Measurements from ENCODE around the gene DNAJC24.

DNA sequence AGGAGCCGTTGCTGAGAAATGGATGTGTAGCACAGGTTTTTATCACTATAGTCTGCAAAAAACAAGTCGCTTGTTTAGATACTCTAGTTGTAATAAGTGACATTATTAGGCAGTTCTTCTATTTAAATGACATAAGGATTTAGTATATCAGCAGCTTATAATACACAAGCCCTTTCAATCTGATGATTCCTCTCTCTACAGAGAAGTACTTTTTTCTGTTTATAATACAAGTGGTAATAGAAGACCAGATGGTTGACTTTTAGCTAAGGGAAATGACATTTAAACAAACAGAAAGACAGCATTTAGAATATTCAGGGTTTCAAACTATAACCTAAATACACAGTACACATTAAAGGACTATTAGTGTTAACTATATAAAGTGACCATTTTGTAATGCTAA, 79.4 kb downstream of the DNAJC24 start:
- TF ChIP-seq, protein P1, sequence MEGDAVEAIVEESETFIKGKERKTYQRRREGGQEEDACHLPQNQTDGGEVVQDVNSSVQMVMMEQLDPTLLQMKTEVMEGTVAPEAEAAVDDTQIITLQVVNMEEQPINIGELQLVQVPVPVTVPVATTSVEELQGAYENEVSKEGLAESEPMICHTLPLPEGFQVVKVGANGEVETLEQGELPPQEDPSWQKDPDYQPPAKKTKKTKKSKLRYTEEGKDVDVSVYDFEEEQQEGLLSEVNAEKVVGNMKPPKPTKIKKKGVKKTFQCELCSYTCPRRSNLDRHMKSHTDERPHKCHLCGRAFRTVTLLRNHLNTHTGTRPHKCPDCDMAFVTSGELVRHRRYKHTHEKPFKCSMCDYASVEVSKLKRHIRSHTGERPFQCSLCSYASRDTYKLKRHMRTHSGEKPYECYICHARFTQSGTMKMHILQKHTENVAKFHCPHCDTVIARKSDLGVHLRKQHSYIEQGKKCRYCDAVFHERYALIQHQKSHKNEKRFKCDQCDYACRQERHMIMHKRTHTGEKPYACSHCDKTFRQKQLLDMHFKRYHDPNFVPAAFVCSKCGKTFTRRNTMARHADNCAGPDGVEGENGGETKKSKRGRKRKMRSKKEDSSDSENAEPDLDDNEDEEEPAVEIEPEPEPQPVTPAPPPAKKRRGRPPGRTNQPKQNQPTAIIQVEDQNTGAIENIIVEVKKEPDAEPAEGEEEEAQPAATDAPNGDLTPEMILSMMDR (IDR thresholded peaks at IDR 0.05 in 2 of 3, conservative IDR thresholded peaks at IDR 0.05 in 1 of 3; ENCODE audit: borderline replicate concordance in 1 of 3, insufficient read depth in 1 of 3, low read depth in 2 of 3, low read length in 2 of 3) = no peak
- TF ChIP-seq CEBPB (IDR thresholded peaks at IDR 0.05; ENCODE audit: low read depth) = no peak
- no peak for TF ChIP-seq POLR2AphosphoS5 (IDR thresholded peaks at IDR 0.05; ENCODE audit: low read depth, low read length)
- TF ChIP-seq, protein P2, sequence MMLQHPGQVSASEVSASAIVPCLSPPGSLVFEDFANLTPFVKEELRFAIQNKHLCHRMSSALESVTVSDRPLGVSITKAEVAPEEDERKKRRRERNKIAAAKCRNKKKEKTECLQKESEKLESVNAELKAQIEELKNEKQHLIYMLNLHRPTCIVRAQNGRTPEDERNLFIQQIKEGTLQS (IDR thresholded peaks at IDR 0.05) = no peak
- TF ChIP-seq POLR2A (IDR thresholded peaks at IDR 0.05; ENCODE audit: borderline replicate concordance, extremely low read depth, insufficient read depth, insufficient read length) = no peak
- TF ChIP-seq EZH2phosphoT487 (IDR thresholded peaks at IDR 0.05; ENCODE audit: borderline replicate concordance) = no peak
- TF ChIP-seq EZH2 (IDR thresholded peaks at IDR 0.05) = no peak
- no peak for TF ChIP-seq SP1 (IDR thresholded peaks at IDR 0.05; ENCODE audit: low read depth)
- no peak for TF ChIP-seq CBX3 (IDR thresholded peaks at IDR 0.05; ENCODE audit: low read depth)
- TF ChIP-seq, protein P3, sequence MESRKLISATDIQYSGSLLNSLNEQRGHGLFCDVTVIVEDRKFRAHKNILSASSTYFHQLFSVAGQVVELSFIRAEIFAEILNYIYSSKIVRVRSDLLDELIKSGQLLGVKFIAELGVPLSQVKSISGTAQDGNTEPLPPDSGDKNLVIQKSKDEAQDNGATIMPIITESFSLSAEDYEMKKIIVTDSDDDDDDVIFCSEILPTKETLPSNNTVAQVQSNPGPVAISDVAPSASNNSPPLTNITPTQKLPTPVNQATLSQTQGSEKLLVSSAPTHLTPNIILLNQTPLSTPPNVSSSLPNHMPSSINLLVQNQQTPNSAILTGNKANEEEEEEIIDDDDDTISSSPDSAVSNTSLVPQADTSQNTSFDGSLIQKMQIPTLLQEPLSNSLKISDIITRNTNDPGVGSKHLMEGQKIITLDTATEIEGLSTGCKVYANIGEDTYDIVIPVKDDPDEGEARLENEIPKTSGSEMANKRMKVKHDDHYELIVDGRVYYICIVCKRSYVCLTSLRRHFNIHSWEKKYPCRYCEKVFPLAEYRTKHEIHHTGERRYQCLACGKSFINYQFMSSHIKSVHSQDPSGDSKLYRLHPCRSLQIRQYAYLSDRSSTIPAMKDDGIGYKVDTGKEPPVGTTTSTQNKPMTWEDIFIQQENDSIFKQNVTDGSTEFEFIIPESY (IDR thresholded peaks at IDR 0.05; ENCODE audit: extremely low read depth, insufficient replicate concordance, low read length) = no peak
- TF ChIP-seq, protein P4, sequence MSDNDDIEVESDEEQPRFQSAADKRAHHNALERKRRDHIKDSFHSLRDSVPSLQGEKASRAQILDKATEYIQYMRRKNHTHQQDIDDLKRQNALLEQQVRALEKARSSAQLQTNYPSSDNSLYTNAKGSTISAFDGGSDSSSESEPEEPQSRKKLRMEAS (IDR thresholded peaks at IDR 0.05) = no peak
- TF ChIP-seq, protein P5, sequence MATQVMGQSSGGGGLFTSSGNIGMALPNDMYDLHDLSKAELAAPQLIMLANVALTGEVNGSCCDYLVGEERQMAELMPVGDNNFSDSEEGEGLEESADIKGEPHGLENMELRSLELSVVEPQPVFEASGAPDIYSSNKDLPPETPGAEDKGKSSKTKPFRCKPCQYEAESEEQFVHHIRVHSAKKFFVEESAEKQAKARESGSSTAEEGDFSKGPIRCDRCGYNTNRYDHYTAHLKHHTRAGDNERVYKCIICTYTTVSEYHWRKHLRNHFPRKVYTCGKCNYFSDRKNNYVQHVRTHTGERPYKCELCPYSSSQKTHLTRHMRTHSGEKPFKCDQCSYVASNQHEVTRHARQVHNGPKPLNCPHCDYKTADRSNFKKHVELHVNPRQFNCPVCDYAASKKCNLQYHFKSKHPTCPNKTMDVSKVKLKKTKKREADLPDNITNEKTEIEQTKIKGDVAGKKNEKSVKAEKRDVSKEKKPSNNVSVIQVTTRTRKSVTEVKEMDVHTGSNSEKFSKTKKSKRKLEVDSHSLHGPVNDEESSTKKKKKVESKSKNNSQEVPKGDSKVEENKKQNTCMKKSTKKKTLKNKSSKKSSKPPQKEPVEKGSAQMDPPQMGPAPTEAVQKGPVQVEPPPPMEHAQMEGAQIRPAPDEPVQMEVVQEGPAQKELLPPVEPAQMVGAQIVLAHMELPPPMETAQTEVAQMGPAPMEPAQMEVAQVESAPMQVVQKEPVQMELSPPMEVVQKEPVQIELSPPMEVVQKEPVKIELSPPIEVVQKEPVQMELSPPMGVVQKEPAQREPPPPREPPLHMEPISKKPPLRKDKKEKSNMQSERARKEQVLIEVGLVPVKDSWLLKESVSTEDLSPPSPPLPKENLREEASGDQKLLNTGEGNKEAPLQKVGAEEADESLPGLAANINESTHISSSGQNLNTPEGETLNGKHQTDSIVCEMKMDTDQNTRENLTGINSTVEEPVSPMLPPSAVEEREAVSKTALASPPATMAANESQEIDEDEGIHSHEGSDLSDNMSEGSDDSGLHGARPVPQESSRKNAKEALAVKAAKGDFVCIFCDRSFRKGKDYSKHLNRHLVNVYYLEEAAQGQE (IDR thresholded peaks at IDR 0.05; ENCODE audit: low read depth) = no peak
- TF ChIP-seq JUND (IDR thresholded peaks at IDR 0.05) = no peak
